Ishikawa (cell line): ENCODE results near the gene OR14J1.

Experiments used
- CEBPB ChIP-seq: IDR thresholded peaks from 2 replicates; pipeline ENCODE4 v1.6.1; 2012
- EP300 ChIP-seq: IDR thresholded peaks from 2 replicates; pipeline ENCODE4 v1.6.1; 2012; ENCODE audit warnings: borderline replicate concordance
- FOXM1 ChIP-seq: IDR thresholded peaks from 2 replicates; pipeline ENCODE4 v1.6.1; 2012; ENCODE audit warnings: low read depth, borderline replicate concordance
- RAD21 ChIP-seq: IDR thresholded peaks from 2 replicates; pipeline ENCODE4 v1.6.1; 2012; ENCODE audit warnings: low read depth
- TAF1 ChIP-seq: IDR thresholded peaks from 2 replicates; pipeline ENCODE4 v1.6.1; 2012; ENCODE audit warnings: low read depth, mild to moderate bottlenecking
- YY1 ChIP-seq: IDR thresholded peaks from 2 replicates; pipeline ENCODE4 v1.6.1; 2012; ENCODE audit warnings: low read depth
- TF ChIP-seq, protein P1 (sequence below): IDR thresholded peaks from 2 replicates; pipeline ENCODE4 v1.6.1; 2012; ENCODE audit warnings: low read depth, mild to moderate bottlenecking
- TF ChIP-seq, protein P2 (sequence below): IDR thresholded peaks from 2 replicates; pipeline ENCODE4 v1.6.1; 2012

DNA sequence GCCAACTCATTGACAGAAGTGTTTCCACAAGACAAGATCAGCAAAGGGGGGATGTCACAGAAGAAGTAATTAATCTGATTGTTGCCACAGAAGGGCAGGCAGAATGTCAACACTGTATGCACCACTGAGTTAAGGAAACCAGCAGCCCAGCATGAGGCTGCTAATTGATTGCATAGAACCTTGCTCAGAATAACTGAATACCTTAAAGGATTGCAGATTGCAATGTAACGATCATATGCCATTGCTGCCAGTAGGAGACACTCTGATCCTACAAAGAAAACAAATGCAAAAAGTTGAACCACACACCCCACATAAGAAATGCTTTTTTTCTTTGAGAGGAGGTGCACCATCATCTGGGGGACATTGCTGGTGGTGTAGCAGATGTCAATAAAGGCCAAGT is 54.1 kb downstream of the OR14J1 start:
- TF ChIP-seq RAD21 = no peak
- TF ChIP-seq, protein P1, sequence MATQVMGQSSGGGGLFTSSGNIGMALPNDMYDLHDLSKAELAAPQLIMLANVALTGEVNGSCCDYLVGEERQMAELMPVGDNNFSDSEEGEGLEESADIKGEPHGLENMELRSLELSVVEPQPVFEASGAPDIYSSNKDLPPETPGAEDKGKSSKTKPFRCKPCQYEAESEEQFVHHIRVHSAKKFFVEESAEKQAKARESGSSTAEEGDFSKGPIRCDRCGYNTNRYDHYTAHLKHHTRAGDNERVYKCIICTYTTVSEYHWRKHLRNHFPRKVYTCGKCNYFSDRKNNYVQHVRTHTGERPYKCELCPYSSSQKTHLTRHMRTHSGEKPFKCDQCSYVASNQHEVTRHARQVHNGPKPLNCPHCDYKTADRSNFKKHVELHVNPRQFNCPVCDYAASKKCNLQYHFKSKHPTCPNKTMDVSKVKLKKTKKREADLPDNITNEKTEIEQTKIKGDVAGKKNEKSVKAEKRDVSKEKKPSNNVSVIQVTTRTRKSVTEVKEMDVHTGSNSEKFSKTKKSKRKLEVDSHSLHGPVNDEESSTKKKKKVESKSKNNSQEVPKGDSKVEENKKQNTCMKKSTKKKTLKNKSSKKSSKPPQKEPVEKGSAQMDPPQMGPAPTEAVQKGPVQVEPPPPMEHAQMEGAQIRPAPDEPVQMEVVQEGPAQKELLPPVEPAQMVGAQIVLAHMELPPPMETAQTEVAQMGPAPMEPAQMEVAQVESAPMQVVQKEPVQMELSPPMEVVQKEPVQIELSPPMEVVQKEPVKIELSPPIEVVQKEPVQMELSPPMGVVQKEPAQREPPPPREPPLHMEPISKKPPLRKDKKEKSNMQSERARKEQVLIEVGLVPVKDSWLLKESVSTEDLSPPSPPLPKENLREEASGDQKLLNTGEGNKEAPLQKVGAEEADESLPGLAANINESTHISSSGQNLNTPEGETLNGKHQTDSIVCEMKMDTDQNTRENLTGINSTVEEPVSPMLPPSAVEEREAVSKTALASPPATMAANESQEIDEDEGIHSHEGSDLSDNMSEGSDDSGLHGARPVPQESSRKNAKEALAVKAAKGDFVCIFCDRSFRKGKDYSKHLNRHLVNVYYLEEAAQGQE = no peak
- no peak for TF ChIP-seq EP300
- TF ChIP-seq TAF1 = no peak
- TF ChIP-seq YY1 = no peak
- TF ChIP-seq CEBPB = no peak
- TF ChIP-seq FOXM1 = no peak
- TF ChIP-seq, protein P2, sequence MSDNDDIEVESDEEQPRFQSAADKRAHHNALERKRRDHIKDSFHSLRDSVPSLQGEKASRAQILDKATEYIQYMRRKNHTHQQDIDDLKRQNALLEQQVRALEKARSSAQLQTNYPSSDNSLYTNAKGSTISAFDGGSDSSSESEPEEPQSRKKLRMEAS = no peak
